Muscle of leg (tissue), 16 donors: ENCODE results near the gene OPN1LW. TPM values are rescaled to one million over a fixed set of nuclear protein-coding genes. Genes with fewer than 3 reads are reported as not detected.
"Not testable (repeated sequence)": the region's sequence is repeated elsewhere in the genome, so short reads cannot be mapped to it uniquely, and the experiment has no call there.

Experiments
- DNase-seq: peaks from one replicate; pipeline ENCODE4 v3.0.0; 2013
- H3K27ac ChIP-seq: one replicate; pipeline ENCODE4 v1.5.1; 2013; ENCODE audit warnings: mild to moderate bottlenecking, low read length, control low read depth
- H3K27me3 ChIP-seq: one replicate; pipeline ENCODE4 v1.6.1; 2013; ENCODE audit warnings: low read length; ENCODE audit not compliant: control insufficient read depth, insufficient read depth
- H3K36me3 ChIP-seq: one replicate; pipeline ENCODE4 v1.6.1; 2013; ENCODE audit warnings: low read length; ENCODE audit not compliant: control insufficient read depth, insufficient read depth
- H3K4me1 ChIP-seq: one replicate; pipeline ENCODE4 v1.6.1; 2013; ENCODE audit warnings: low read length; ENCODE audit not compliant: control insufficient read depth, insufficient read depth
- H3K4me3 ChIP-seq: one replicate; pipeline ENCODE4 v1.5.1; 2013; ENCODE audit warnings: low read length, control low read depth
- H3K9me3 ChIP-seq: replicated peaks from 2 replicates; pipeline ENCODE4 v1.6.1; 2013; ENCODE audit warnings: low read depth, low read length; ENCODE audit not compliant: control insufficient read depth
- WGBS: methylation state at CpG from one replicate; pipeline ENCODE4 v1.1.5; 2013; ENCODE audit warnings: missing lambda C conversion rate; ENCODE audit not compliant: insufficient coverage; 5-methylcytosine and 5-hydroxymethylcytosine counted together
- long read RNA-seq, 11 donors: transcript quantifications; one replicate each; lab custom pipeline, GENCODE V29; 2026
- polyA plus RNA-seq, 8 donors: library from polyadenylated mRNA; unstranded; fragments of 120-200 nt; gene quantifications; one replicate each; pipeline versions ENCODE4 v1.2.1 to v1.2.3, GENCODE V29; 2013; ENCODE audit warnings: inconsistent platforms in 1 of 8, low replicate concordance in 1 of 8; ENCODE audit not compliant: insufficient read length in 8 of 8, insufficient read depth in 1 of 8
- total RNA-seq: library from RNA; stranded (reverse); fragments of 120-200 nt; gene quantifications from one replicate; pipeline ENCODE4 v1.2.4, GENCODE V29; 2013

Gene OPN1LW
- total RNA-seq (not detected), polyA plus RNA-seq (not detected)
- long read RNA-seq, donor 1: 0 reads
- long read RNA-seq, donor 2: 0 reads
- long read RNA-seq, donor 3: 0 reads
- long read RNA-seq, donor 4: 0 reads
- long read RNA-seq, donor 5: 0 reads
- long read RNA-seq, donor 6: 0 reads
- long read RNA-seq, donor 7: 0 reads
- long read RNA-seq, donor 8: 0 reads
- long read RNA-seq, donor 9: 0 reads
- long read RNA-seq, donor 10: 0 reads
- long read RNA-seq, donor 11: 0 reads

- H3K4me1 ChIP-seq, H3K9me3 ChIP-seq, H3K27ac ChIP-seq, H3K4me3 ChIP-seq, H3K27me3 ChIP-seq, H3K36me3 ChIP-seq, DNase-seq: not testable (repeated sequence)
- WGBS: 93% methylated on average over 5 of the region's 15 CpGs
Measured at GRCh38 chrX:154144010-154144409, at the start of gene OPN1LW. Gene OPN1LW (plus strand): TSS chrX:154144243. CDS start chrX:154144284, 41 bp downstream.

- Histone ChIP-seq H3K27ac (no peak overlapping the region), H3K4me3 (no peak overlapping the region)
Measured at GRCh38 chrX:154094833-154095232, 49.2 kb upstream of the OPN1LW start.

GRCh38 chrX:154096140-154097002 lies 47.7 kb upstream of the OPN1LW start:
- Histone ChIP-seq H3K9me3 (no peaks in the 10 kb centered on the region), H3K36me3 (peaks cover 4% of the 10 kb centered on the region), H3K27ac (peak overlapping the region; percentile 79), H3K27me3 (peaks cover 21% of the 10 kb centered on the region), H3K4me1 (peaks cover 22% of the 10 kb centered on the region), H3K4me3 (peak overlapping the region; percentile 64)
- WGBS: 55% methylated on average over 15 of the region's 31 CpGs
- peak; percentile 28 for DNase-seq

More at GRCh38 chrX:154094833-154095232, 49.2 kb upstream of the OPN1LW start:
- peaks cover 22% of the 10 kb centered on the region for H3K4me1 ChIP-seq
- peaks cover 24% of the 10 kb centered on the region for H3K27me3 ChIP-seq
- DNase-seq: no peak
- no CpG with 5 or more reads among the region's 6 CpGs for WGBS
- H3K9me3 ChIP-seq: no peaks in the 10 kb centered on the region
- H3K36me3 ChIP-seq: peaks cover 9% of the 10 kb centered on the region

- H3K36me3 ChIP-seq: no peaks in the 10 kb centered on the region
- WGBS: 32% methylated on average over 56 of the region's 80 CpGs
- H3K9me3 ChIP-seq: no peaks in the 10 kb centered on the region
- H3K27ac ChIP-seq: peak overlapping the region; percentile 79
- peaks cover 16% of the 10 kb centered on the region for H3K27me3 ChIP-seq
- peak; percentile 88 for DNase-seq
- peaks cover 22% of the 10 kb centered on the region for H3K4me1 ChIP-seq
- peak overlapping the region; percentile 64 for H3K4me3 ChIP-seq
Measured at GRCh38 chrX:154097003-154097588, 46.9 kb upstream of the OPN1LW start.

GRCh38 chrX:154097589-154098541 lies 46.2 kb upstream of the OPN1LW start, which contains the start of gene MECP2:
Gene MECP2 (minus strand): TSS chrX:154097717.
- peaks cover 22% of the 10 kb centered on the region for H3K4me1 ChIP-seq
- H3K27me3 ChIP-seq: peaks cover 20% of the 10 kb centered on the region
- peak; percentile 96 for DNase-seq
- H3K36me3 ChIP-seq: no peaks in the 10 kb centered on the region
- 25% methylated on average over 55 of the region's 75 CpGs for WGBS
- H3K4me3 ChIP-seq: peak within 1 kb of the TSS; percentile 64
- no peaks in the 10 kb centered on the region for H3K9me3 ChIP-seq
- peak within 1 kb of the TSS; percentile 82 for H3K27ac ChIP-seq

GRCh38 chrX:154098551-154098950 lies 45.5 kb upstream of the OPN1LW start:
- no peaks in the 10 kb centered on the region for H3K36me3 ChIP-seq
- H3K27me3 ChIP-seq: peaks cover 20% of the 10 kb centered on the region
- peaks cover 22% of the 10 kb centered on the region for H3K4me1 ChIP-seq
- no peak overlapping the region for H3K27ac ChIP-seq
- no peaks in the 10 kb centered on the region for H3K9me3 ChIP-seq
- no CpG with 5 or more reads among the region's 2 CpGs for WGBS
- no peak for DNase-seq
- H3K4me3 ChIP-seq: no peak overlapping the region

- H3K36me3 ChIP-seq: no peaks in the 10 kb centered on the region
- H3K27ac ChIP-seq: no peak overlapping the region
- WGBS: 100% methylated on average over 1 of the region's 6 CpGs
- H3K4me1 ChIP-seq: no peaks in the 10 kb centered on the region
- DNase-seq: no peak
- H3K27me3 ChIP-seq: peaks cover 9% of the 10 kb centered on the region
- H3K4me3 ChIP-seq: no peak overlapping the region
- H3K9me3 ChIP-seq: peaks cover 5% of the 10 kb centered on the region
Measured at GRCh38 chrX:154113729-154114128, 30.3 kb upstream of the OPN1LW start.

GRCh38 chrX:154114652-154115051 lies 29.4 kb upstream of the OPN1LW start:
- Histone ChIP-seq H3K27ac (no peak overlapping the region), H3K4me1 (no peaks in the 10 kb centered on the region), H3K9me3 (peaks cover 5% of the 10 kb centered on the region), H3K4me3 (no peak overlapping the region), H3K27me3 (peaks cover 9% of the 10 kb centered on the region), H3K36me3 (no peaks in the 10 kb centered on the region)
- 84% methylated on average over 3 of the region's 5 CpGs for WGBS
- no peak for DNase-seq

GRCh38 chrX:154115071-154115470 lies 29.0 kb upstream of the OPN1LW start:
- 64% methylated on average over 8 of the region's 10 CpGs for WGBS
- DNase-seq: no peak
- no peak overlapping the region for H3K27ac ChIP-seq

More at GRCh38 chrX:154115071-154115470, 29.0 kb upstream of the OPN1LW start:
- no peaks in the 10 kb centered on the region for H3K36me3 ChIP-seq
- H3K27me3 ChIP-seq: peaks cover 9% of the 10 kb centered on the region
- H3K4me3 ChIP-seq: no peak overlapping the region
- H3K4me1 ChIP-seq: no peaks in the 10 kb centered on the region
- peaks cover 5% of the 10 kb centered on the region for H3K9me3 ChIP-seq
